Ishikawa (cell line): ENCODE measurements around the gene SGMS1.

Experiments
- CEBPB ChIP-seq: IDR thresholded peaks from 2 replicates; pipeline ENCODE4 v1.6.1; 2012
- CREB1 ChIP-seq: IDR thresholded peaks from 2 replicates; pipeline ENCODE4 v1.6.1; 2012; ENCODE audit warnings: low read depth
- EGR1 ChIP-seq: IDR thresholded peaks from 2 replicates; pipeline ENCODE4 v1.6.1; 2012
- EP300 ChIP-seq: IDR thresholded peaks from 2 replicates; pipeline ENCODE4 v1.6.1; 2012; ENCODE audit warnings: borderline replicate concordance
- FOXM1 ChIP-seq: IDR thresholded peaks from 2 replicates; pipeline ENCODE4 v1.6.1; 2012; ENCODE audit warnings: low read depth, borderline replicate concordance
- NFIC ChIP-seq: IDR thresholded peaks from 2 replicates; pipeline ENCODE4 v1.6.1; 2012
- RAD21 ChIP-seq: IDR thresholded peaks from 2 replicates; pipeline ENCODE4 v1.6.1; 2012; ENCODE audit warnings: low read depth
- TAF1 ChIP-seq: IDR thresholded peaks from 2 replicates; pipeline ENCODE4 v1.6.1; 2012; ENCODE audit warnings: low read depth, mild to moderate bottlenecking
- TCF12 ChIP-seq: IDR thresholded peaks from 2 replicates; pipeline ENCODE4 v1.6.1; 2012; ENCODE audit warnings: low read depth
- TEAD4 ChIP-seq: IDR thresholded peaks from 2 replicates; pipeline ENCODE4 v1.6.1; 2012
- YY1 ChIP-seq: IDR thresholded peaks from 2 replicates; pipeline ENCODE4 v1.6.1; 2012; ENCODE audit warnings: low read depth
- ZBTB7A ChIP-seq: IDR thresholded peaks from 2 replicates; pipeline ENCODE4 v1.6.1; 2012; ENCODE audit warnings: low read depth
- TF ChIP-seq, protein P1 (sequence below): IDR thresholded peaks from 2 replicates; pipeline ENCODE4 v1.6.1; 2012
- TF ChIP-seq, protein P2 (sequence below): IDR thresholded peaks from 2 replicates; pipeline ENCODE4 v1.6.1; 2012; ENCODE audit warnings: low read depth, mild to moderate bottlenecking
- TF ChIP-seq, protein P3 (sequence below): IDR thresholded peaks from 2 replicates; pipeline ENCODE4 v1.6.1; 2012

The SGMS1 gene

DNA sequence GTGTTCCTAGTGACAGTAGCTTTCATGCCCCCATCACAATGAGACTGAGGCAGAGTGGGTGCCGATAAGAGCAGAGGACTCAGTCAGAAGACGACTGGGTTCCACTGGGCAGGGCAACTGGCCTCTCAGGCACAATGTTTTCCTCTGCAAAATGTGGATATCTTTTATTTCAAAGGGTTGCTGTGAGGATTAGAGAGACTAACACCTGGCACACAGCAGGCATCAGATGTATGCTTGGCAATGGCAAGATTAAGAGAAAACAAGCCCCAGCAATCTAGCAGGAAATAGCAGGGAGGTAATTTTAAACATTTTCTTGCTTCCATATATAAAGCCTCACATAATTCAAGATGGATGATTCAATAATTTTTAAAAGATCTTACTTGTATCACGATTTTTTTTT, 28.0 kb downstream of the SGMS1 start:
- TF ChIP-seq CEBPB (no peak), FOXM1 (no peak), NFIC (no peak), TCF12 (no peak), YY1 (no peak), EGR1 (no peak), EP300 (no peak), TEAD4 (no peak), CREB1 (no peak), ZBTB7A (no peak), TAF1 (no peak), RAD21 (no peak)
- TF ChIP-seq, protein P1, sequence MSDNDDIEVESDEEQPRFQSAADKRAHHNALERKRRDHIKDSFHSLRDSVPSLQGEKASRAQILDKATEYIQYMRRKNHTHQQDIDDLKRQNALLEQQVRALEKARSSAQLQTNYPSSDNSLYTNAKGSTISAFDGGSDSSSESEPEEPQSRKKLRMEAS = no peak
- TF ChIP-seq, protein P2, sequence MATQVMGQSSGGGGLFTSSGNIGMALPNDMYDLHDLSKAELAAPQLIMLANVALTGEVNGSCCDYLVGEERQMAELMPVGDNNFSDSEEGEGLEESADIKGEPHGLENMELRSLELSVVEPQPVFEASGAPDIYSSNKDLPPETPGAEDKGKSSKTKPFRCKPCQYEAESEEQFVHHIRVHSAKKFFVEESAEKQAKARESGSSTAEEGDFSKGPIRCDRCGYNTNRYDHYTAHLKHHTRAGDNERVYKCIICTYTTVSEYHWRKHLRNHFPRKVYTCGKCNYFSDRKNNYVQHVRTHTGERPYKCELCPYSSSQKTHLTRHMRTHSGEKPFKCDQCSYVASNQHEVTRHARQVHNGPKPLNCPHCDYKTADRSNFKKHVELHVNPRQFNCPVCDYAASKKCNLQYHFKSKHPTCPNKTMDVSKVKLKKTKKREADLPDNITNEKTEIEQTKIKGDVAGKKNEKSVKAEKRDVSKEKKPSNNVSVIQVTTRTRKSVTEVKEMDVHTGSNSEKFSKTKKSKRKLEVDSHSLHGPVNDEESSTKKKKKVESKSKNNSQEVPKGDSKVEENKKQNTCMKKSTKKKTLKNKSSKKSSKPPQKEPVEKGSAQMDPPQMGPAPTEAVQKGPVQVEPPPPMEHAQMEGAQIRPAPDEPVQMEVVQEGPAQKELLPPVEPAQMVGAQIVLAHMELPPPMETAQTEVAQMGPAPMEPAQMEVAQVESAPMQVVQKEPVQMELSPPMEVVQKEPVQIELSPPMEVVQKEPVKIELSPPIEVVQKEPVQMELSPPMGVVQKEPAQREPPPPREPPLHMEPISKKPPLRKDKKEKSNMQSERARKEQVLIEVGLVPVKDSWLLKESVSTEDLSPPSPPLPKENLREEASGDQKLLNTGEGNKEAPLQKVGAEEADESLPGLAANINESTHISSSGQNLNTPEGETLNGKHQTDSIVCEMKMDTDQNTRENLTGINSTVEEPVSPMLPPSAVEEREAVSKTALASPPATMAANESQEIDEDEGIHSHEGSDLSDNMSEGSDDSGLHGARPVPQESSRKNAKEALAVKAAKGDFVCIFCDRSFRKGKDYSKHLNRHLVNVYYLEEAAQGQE = no peak
- TF ChIP-seq, protein P3, sequence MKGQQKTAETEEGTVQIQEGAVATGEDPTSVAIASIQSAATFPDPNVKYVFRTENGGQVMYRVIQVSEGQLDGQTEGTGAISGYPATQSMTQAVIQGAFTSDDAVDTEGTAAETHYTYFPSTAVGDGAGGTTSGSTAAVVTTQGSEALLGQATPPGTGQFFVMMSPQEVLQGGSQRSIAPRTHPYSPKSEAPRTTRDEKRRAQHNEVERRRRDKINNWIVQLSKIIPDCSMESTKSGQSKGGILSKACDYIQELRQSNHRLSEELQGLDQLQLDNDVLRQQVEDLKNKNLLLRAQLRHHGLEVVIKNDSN = no peak

- no peak for TF ChIP-seq NFIC
These were observed 30.0 kb downstream of the SGMS1 start for GRCh38 chr10:50593523-50594376.

DNA sequence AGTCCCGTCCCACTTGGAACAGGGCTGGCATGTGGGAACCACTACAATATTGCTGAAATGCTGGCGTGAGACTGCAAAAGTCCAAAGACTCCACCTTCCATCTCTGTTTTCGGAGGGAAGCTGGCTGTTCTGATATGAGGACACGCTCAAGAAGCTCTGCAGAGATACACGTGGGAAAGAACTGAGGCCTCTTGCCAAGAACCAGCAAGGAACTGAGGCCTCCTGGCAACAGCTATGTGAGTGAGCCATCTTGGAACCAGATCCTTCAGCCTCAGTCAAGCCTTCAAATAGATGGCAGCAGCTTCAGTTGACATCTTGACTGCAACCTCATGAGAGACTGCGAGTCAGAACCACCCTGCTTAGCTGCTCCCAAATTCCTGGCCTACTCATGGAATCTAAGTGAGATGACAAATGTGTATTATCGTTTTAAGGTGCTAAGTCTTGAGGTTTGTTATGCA, 30.8 kb downstream of the SGMS1 start:
- no peak for TF ChIP-seq RAD21
- no peak for TF ChIP-seq ZBTB7A
- TF ChIP-seq, protein P3 = no peak
- no peak for TF ChIP-seq TCF12
- TF ChIP-seq YY1 = no peak
- no peak for TF ChIP-seq NFIC
- TF ChIP-seq CEBPB = no peak
- TF ChIP-seq, protein P1 = no peak
- no peak for TF ChIP-seq FOXM1
- TF ChIP-seq, protein P2 = no peak
- TF ChIP-seq TEAD4 = no peak
- TF ChIP-seq EP300 = no peak
- TF ChIP-seq EGR1 = no peak
- TF ChIP-seq TAF1 = no peak
- TF ChIP-seq CREB1 = no peak

DNA sequence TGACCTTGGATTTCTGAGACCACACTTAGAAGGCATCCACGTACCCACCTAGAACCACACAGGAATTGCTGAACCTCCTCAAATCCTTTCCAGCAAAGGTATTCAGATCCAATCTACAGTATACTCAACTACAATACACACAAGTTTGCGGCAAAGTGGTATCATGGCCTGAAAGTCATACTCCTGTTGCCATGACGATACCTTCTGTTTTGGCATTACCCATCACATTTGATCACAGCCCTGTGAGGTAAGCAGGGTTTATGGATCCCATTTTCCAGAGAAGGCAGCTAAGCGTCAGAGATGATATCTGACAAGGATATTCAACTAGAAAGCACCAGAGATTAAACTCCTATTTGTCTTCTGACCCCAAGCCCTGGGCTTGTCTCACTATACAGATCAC, 32.8 kb downstream of the SGMS1 start:
- TF ChIP-seq, protein P1 = no peak
- TF ChIP-seq, protein P2 = no peak
- no peak for TF ChIP-seq TCF12
- TF ChIP-seq TEAD4 = no peak
- TF ChIP-seq CEBPB = no peak
- TF ChIP-seq EGR1 = no peak
- no peak for TF ChIP-seq YY1
- TF ChIP-seq EP300 = no peak
- TF ChIP-seq, protein P3 = no peak
- TF ChIP-seq NFIC = no peak
- no peak for TF ChIP-seq CREB1
- TF ChIP-seq ZBTB7A = no peak
- no peak for TF ChIP-seq TAF1
- TF ChIP-seq FOXM1 = no peak
- TF ChIP-seq RAD21 = no peak
